ENCODE data around the gene SIPA1. TPM values are rescaled to one million over a fixed set of nuclear protein-coding genes. Genes with fewer than 3 reads are reported as not detected.
"Not testable (repeated sequence)": the region's sequence is repeated elsewhere in the genome, so short reads cannot be mapped to it uniquely, and the experiment has no call there.

The SIPA1 gene
- total and polyA plus RNA-seq, 4 donors, result 15.4 to 34.9 (median 22.8) TPM

- peaks cover 19 to 58% (median 44%) of the 10 kb centered on the region in 4 donors for H3K36me3 ChIP-seq (ENCODE audit: control insufficient read depth in 4 of 4, insufficient read depth in 3 of 4, low read depth in 1 of 4, low read length in 3 of 4)
- peaks cover 12 to 40% (median 28%) of the 10 kb centered on the region in 4 donors for H3K4me1 ChIP-seq (ENCODE audit: control insufficient read depth in 4 of 4, insufficient read depth in 4 of 4, low read length in 3 of 4)
- H3K27ac ChIP-seq (ENCODE audit: low read depth in 1 of 2, low read length in 2 of 2), result no peak overlapping the region
- TF ChIP-seq JUND (IDR thresholded peaks at IDR 0.05), result no peak
- TF ChIP-seq RAD21 (IDR thresholded peaks at IDR 0.05), result no peak
- no peak for TF ChIP-seq SP1 (IDR thresholded peaks at IDR 0.05)
- no peak for TF ChIP-seq FOXA1 (IDR thresholded peaks at IDR 0.05)
- no peak for TF ChIP-seq RXRA (IDR thresholded peaks at IDR 0.05)
- no peak for TF ChIP-seq YY1 (IDR thresholded peaks at IDR 0.05)
- no peak for TF ChIP-seq FOXA2 (IDR thresholded peaks at IDR 0.05)
- TF ChIP-seq NR2F2 (IDR thresholded peaks at IDR 0.05), result no peak
- no peak overlapping the region for H3K4me3 ChIP-seq (ENCODE audit: low read depth in 1 of 3, low read length in 3 of 3)
- 95% methylated on average over 21 of the region's 21 CpGs for WGBS
- H3K27me3 ChIP-seq (ENCODE audit: control insufficient read depth in 4 of 4, insufficient read depth in 4 of 4, low read length in 3 of 4), result no peaks in the 10 kb centered on the region
- no peak for DNase-seq (ENCODE audit: low spot score)
- H3K9me3 ChIP-seq (ENCODE audit: control insufficient read depth in 4 of 4, low read length in 3 of 4), result no peaks in the 10 kb centered on the region
- H3K9ac ChIP-seq (ENCODE audit: low read depth in 1 of 2, low read length in 2 of 2), result no peak overlapping the region
Observed at GRCh38 chr11:65658174-65659021, 20.5 kb downstream of the SIPA1 start.

GRCh38 chr11:65660038-65660437 is 22.1 kb downstream of the SIPA1 start:
- peaks cover 0 to 35% (median 17%) of the 10 kb centered on the region in 4 donors for H3K4me1 ChIP-seq (ENCODE audit: control insufficient read depth in 4 of 4, insufficient read depth in 4 of 4, low read length in 3 of 4)
- 93% methylated on average over 9 of the region's 9 CpGs for WGBS
- no peaks in the 10 kb centered on the region for H3K27me3 ChIP-seq (ENCODE audit: control insufficient read depth in 4 of 4, insufficient read depth in 4 of 4, low read length in 3 of 4)

GRCh38 chr11:65660908-65661307 is 23.0 kb downstream of the SIPA1 start:
- 90% methylated on average over 9 of the region's 9 CpGs for WGBS
- peaks cover 0 to 30% (median 16%) of the 10 kb centered on the region in 4 donors for H3K4me1 ChIP-seq (ENCODE audit: control insufficient read depth in 4 of 4, insufficient read depth in 4 of 4, low read length in 3 of 4)
- not testable (repeated sequence) for H3K9ac ChIP-seq (ENCODE audit: low read depth in 1 of 2, low read length in 2 of 2); H3K9me3 ChIP-seq (ENCODE audit: control insufficient read depth in 4 of 4, low read length in 3 of 4); H3K27me3 ChIP-seq (ENCODE audit: control insufficient read depth in 4 of 4, insufficient read depth in 4 of 4, low read length in 3 of 4); DNase-seq (ENCODE audit: low spot score); H3K27ac ChIP-seq (ENCODE audit: low read depth in 1 of 2, low read length in 2 of 2); H3K4me3 ChIP-seq (ENCODE audit: low read depth in 1 of 3, low read length in 3 of 3)
- peaks cover 11 to 43% (median 37%) of the 10 kb centered on the region in 4 donors for H3K36me3 ChIP-seq (ENCODE audit: control insufficient read depth in 4 of 4, insufficient read depth in 3 of 4, low read depth in 1 of 4, low read length in 3 of 4)

More at GRCh38 chr11:65660038-65660437, 22.1 kb downstream of the SIPA1 start:
- no peak for DNase-seq (ENCODE audit: low spot score)
- H3K9me3 ChIP-seq (ENCODE audit: control insufficient read depth in 4 of 4, low read length in 3 of 4), result no peaks in the 10 kb centered on the region
- peaks cover 14 to 51% (median 41%) of the 10 kb centered on the region in 4 donors for H3K36me3 ChIP-seq (ENCODE audit: control insufficient read depth in 4 of 4, insufficient read depth in 3 of 4, low read depth in 1 of 4, low read length in 3 of 4)
- H3K27ac ChIP-seq (ENCODE audit: low read depth in 1 of 2, low read length in 2 of 2), result no peak overlapping the region
- no peak for TF ChIP-seq SP1 (IDR thresholded peaks at IDR 0.05)
- TF ChIP-seq FOXA1 (IDR thresholded peaks at IDR 0.05), result no peak
- TF ChIP-seq HNF4A (conservative IDR thresholded peaks at IDR 0.05), result no peak
- no peak for TF ChIP-seq TAF1 (conservative IDR thresholded peaks at IDR 0.05)
- TF ChIP-seq CTCF (IDR thresholded peaks at IDR 0.05; ENCODE audit: low read depth, low read length, missing input control), result no peak
- no peak for TF ChIP-seq GABPA (IDR thresholded peaks at IDR 0.05 in 1 of 2, conservative IDR thresholded peaks at IDR 0.05 in 1 of 2)
- no peak for TF ChIP-seq ATF3 (IDR thresholded peaks at IDR 0.05)
- no peak for TF ChIP-seq REST (IDR thresholded peaks at IDR 0.05)
- TF ChIP-seq JUND (IDR thresholded peaks at IDR 0.05), result no peak
- H3K9ac ChIP-seq (ENCODE audit: low read depth in 1 of 2, low read length in 2 of 2), result no peak overlapping the region
- no peak overlapping the region for H3K4me3 ChIP-seq (ENCODE audit: low read depth in 1 of 3, low read length in 3 of 3)

Measured in liver (tissue), 9 donors.